GDM1 (cell line): ENCODE data around the gene TRABD2B.

Source experiments
- DNase-seq: peaks from one replicate; lab custom pipeline; 2025; lab: John Stamatoyannopoulos, UW

Gene TRABD2B

DNA sequence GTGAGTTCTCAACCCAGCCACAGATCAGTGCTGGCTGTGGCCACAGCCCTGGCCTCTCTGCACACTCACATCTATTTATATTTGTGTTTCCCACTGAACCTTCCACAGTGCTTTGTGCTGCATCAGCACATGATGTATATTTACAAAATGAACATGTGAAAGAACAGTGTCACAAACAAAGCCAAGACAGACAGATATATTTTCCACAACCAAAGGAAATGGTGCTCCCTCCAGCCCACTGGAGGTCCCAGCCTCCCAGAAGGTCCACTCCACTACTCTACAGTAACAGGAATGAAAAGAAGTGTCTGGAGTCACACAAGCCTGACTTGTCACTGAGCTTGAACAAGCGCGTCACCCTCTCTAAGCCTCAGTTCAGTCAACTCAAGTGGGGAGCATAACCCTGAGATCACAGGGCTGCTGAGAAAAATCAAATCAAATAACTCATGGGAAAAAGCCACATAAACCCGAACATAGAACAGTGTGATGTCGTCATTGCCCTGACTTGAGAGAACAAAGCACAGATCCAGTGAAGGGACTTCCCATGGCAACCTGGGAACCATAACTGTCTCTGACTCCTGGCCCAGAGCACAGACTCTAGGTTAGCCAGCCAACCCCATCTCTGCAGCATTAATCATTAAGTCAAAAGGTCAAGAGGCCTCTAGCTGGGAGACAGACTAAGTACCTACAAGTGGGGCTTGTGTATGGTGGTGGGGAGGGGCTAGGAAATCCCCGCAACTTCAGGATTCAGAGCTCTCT, 121.2 kb downstream of the TRABD2B start:
- DNase-seq: no peak

- DNase-seq: no peak
These were observed 122.1 kb downstream of the TRABD2B start for GRCh38 chr1:47875036-47875435.

GRCh38 chr1:47873337-47873736, 123.8 kb downstream of the TRABD2B start:
- no peak for DNase-seq

GRCh38 chr1:47872886-47873285, 124.3 kb downstream of the TRABD2B start:
- DNase-seq: no peak

GRCh38 chr1:47871799-47872353, 125.3 kb downstream of the TRABD2B start:
- no peak for DNase-seq

- no peak for DNase-seq
These were observed 126.1 kb downstream of the TRABD2B start for GRCh38 chr1:47870946-47871676.

DNA sequence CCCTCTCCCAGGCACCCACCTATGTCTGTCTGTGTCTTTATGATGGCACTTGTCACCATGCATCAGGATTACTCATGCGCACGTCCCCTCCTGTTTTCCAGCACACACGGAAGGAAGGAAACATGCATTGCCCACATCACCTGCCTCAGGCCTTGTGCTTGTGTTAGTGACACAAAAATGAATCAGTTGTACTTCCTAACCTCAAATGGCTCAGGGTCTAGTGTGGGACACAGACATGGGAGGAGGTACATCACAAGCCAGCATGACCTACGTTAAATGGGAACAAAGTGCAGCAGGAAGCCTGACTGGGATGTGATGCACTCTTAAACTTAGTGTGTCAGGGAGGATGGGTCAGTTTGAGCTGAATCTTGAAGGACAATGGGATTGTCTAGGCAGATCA, 126.7 kb downstream of the TRABD2B start:
- no peak for DNase-seq

DNA sequence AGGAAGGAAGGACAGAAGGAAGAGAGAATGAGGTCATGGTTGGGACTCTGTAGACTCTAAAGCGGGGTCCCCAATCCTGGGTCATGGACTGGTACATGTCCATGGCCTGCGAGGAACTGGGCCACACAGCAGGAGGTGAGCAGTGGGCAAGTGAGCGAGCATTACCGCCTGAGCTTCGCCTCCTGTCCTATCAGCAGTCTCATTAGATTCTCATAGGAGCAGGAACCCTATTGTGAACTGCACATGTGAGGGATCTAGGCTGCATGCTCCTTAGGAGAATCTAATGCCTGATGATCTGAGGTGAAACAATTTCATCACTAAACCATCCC, 128.9 kb downstream of the TRABD2B start:
- no peak for DNase-seq

- no peak for DNase-seq
These were observed 129.5 kb downstream of the TRABD2B start for GRCh38 chr1:47867438-47868347.

DNA sequence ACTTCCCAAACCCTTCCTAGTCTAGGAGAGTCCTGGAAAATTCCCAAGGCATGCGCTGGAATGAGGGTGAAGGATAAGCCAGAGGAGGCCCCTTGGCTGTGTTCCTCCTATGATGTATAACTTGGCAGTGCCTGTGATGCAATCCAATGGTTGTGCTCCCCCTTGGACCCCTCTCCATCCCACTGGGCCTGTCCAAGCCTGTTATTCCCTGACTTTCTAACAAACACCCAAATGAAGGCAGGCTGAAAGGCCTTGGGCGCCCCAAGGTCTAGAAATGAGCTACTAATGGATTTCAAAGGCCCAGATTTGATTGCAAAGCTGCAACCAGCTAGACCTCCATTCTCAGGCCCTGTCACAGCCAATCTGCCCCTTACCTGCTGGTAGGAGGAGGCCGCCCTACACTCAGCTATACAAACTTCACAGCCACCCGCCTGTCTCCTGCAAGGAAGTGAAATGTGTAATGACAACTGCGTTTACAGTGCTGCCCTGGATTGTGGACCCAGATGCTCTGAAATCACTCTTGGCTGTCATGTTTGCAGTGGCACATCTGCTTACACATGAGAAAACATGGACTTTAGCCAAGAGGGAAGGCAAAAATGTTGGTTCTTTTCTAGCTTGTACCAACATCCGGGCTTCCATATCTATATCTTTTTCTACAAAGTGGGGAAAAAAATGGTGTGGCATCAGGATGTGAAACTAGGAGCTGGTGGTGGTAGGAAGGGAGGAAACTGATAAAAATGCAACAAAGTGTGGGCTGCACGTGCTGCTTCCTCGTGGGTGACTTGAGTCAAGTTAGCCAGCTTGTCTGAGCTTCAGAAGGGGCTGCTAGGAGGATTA, 130.4 kb downstream of the TRABD2B start:
- no peak for DNase-seq

DNA sequence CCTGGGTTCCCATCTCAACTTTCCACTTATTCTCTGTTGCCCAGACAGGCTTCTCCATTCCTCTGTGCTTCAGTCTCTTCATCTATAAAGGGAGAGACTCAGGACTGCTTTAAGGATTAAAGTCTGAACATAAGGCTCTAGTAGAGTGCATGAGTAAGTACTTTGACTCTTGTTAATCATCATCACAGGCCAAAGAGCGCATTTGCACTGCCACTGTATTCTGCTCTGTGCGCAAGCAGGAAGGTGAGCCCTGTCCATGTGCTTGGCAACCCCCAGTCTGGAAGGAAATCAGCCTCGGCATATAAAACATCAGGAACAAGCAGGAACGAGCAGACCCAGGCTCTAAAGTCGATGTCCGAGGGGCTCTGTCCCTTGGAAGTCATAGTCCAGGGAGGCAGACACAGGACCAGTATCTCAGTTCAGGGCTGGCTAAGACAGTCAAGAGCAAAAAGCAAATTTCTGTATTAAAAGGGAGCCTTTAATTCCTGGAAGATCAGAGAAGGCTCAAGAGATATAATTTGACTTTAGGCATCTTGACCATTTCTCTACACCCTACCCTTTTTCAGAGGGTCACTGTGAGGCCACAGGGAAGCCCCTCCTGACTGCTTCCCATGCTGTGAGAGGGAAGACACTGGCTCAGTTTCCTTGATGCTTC, 131.2 kb downstream of the TRABD2B start:
- DNase-seq: no peak

- no peak for DNase-seq
These were observed 138.0 kb downstream of the TRABD2B start for GRCh38 chr1:47859092-47859743.

DNA sequence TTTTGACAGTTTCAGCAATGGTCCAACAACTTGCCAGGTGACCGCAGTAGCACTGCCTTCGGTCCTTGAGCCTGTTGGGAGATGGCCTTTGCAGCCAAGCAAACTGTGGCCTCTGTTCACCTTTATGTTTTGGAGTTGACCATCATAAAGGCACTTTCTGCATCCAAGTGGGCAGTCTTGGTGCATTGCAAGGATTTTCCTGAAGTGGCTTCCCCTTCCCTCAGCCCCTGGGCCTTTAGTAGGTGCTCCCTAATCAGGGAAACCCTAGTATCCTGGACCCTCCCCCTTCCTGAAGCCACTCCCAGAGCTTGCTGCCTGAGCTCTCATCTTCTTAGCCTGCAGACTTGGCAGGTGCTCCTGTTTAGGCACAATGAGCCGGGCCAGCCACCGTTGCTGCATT, 140.2 kb downstream of the TRABD2B start:
- no peak for DNase-seq

GRCh38 chr1:47855230-47855629, 142.0 kb downstream of the TRABD2B start:
- no peak for DNase-seq

DNA sequence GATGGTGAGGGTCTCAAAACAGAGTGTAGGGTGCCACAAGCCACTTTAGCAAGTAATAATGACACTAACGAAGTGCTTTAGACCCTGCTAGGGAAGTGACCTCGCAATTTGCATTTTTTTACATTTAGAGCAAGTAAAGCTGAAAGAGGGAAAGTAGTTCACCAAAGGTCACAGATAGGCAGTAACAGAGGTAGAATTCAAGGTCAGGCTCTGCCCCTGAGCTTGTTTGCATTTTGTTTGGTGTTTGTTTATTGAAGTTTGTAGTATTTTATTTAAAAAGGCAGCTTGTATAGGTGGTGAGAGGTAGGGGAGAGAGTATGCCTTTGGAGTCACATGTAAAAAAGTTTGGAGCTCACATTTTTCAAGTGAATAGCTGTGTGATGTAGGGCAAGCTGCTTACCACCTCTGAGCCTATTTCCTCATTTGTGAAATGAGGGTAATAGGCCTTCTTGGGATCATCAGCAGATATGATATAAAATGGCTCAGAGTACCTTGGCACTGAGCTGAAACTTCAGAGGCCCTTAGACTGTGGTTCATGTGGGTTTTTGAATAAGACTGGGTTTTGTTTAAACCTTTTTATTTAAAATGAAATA, 142.5 kb downstream of the TRABD2B start:
- no peak for DNase-seq

- DNase-seq: no peak
These were observed 143.3 kb downstream of the TRABD2B start for GRCh38 chr1:47853852-47854251.

DNA sequence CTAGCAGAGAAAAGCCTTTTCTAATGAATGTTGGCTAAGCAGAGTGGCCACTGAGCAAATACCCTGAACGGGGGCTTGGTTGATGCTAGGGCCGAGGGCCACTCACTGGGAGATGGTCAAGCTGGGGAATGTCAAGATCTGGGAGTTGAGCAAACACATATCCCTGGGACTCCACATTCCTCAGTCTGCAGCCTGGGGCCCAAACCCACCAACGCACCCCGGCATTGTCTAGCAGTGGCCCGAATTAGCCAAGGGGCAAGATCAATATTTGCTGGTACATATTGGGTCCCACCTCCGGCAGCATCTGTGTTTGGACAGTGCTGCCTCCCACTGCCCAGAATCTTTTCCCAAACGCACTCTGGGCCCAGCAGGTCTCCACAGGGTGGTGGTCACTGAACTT, 144.1 kb downstream of the TRABD2B start:
- DNase-seq: no peak

GRCh38 chr1:47852006-47852718, 145.0 kb downstream of the TRABD2B start:
- no peak for DNase-seq

- no peak for DNase-seq
These were observed 146.7 kb downstream of the TRABD2B start for GRCh38 chr1:47850451-47850850.
